ENCODE data around the gene ATG4C.

Gene ATG4C

GRCh38 chr1:62906428-62906886 is 122.5 kb downstream of the ATG4C start:
- DNase-seq = no peak

GRCh38 chr1:62908168-62908695 is 124.3 kb downstream of the ATG4C start:
- DNase-seq = no peak

- DNase-seq = no peak
Observed at GRCh38 chr1:62912028-62912638, 128.2 kb downstream of the ATG4C start.

Data from activated gamma-delta T cell treated with Interleukin-2 at 50 U/mL for 16 hours (primary cell).